Mesendoderm (in vitro differentiated cells): Measurements from ENCODE around the gene ABCC5.

Experiments used
- DNase-seq: peaks from one replicate; pipeline ENCODE4 v3.0.0; 2013
- H2AK5ac ChIP-seq: 2 replicates; pipeline ENCODE4 v1.6.1; 2013; ENCODE audit warnings: low read length, inconsistent platforms
- H2BK120ac ChIP-seq: 2 replicates; pipeline ENCODE4 v1.6.1; 2013; ENCODE audit warnings: low read depth, mild to moderate bottlenecking, low read length, moderate library complexity, mixed read lengths
- H2BK15ac ChIP-seq: replicated peaks from 2 replicates; pipeline ENCODE4 v1.6.1; 2013; ENCODE audit warnings: low read depth, mild to moderate bottlenecking, moderate library complexity
- H2BK5ac ChIP-seq: 2 replicates; pipeline ENCODE4 v1.6.1; 2013; ENCODE audit warnings: low read length, inconsistent platforms
- H3K18ac ChIP-seq: 2 replicates; pipeline ENCODE4 v1.6.1; 2013; ENCODE audit warnings: mild to moderate bottlenecking, low read length, mixed read lengths
- H3K23ac ChIP-seq: one replicate; pipeline ENCODE4 v1.6.1; 2013; ENCODE audit warnings: low read length
- H3K27ac ChIP-seq: 2 replicates; pipeline ENCODE4 v1.5.1; 2013; ENCODE audit warnings: low read depth, mild to moderate bottlenecking, inconsistent platforms, low read length, moderate library complexity
- H3K27me3 ChIP-seq: 2 replicates; pipeline ENCODE4 v1.6.1; 2013; ENCODE audit warnings: low read length, control low read depth, mild to moderate bottlenecking, inconsistent platforms; ENCODE audit not compliant: insufficient read depth, poor library complexity
- H3K36me3 ChIP-seq: 2 replicates; pipeline ENCODE4 v1.6.1; 2013; ENCODE audit warnings: low read length, inconsistent platforms; ENCODE audit not compliant: control insufficient read depth, insufficient read depth
- H3K4ac ChIP-seq: one replicate; pipeline ENCODE4 v1.6.1; 2013; ENCODE audit warnings: low read depth, mild to moderate bottlenecking, low read length, moderate library complexity
- H3K4me1 ChIP-seq: 2 replicates; pipeline ENCODE4 v1.6.1; 2013; ENCODE audit warnings: low read depth, low read length, inconsistent platforms; ENCODE audit not compliant: control insufficient read depth
- H3K4me2 ChIP-seq: 2 replicates; pipeline ENCODE4 v1.6.1; 2013; ENCODE audit warnings: low read length
- H3K4me3 ChIP-seq: 2 replicates; pipeline ENCODE4 v1.5.1; 2013; ENCODE audit warnings: mild to moderate bottlenecking, low read length
- H3K56ac ChIP-seq: one replicate; pipeline ENCODE4 v1.6.1; 2013; ENCODE audit warnings: low read length
- H3K79me1 ChIP-seq: 2 replicates; pipeline ENCODE4 v1.6.1; 2013; ENCODE audit warnings: low read length, inconsistent platforms
- H3K79me2 ChIP-seq: 2 replicates; pipeline ENCODE4 v1.6.1; 2013; ENCODE audit warnings: mild to moderate bottlenecking, low read length; ENCODE audit not compliant: control insufficient read depth, insufficient read depth
- H3K9ac ChIP-seq: 2 replicates; pipeline ENCODE4 v1.6.1; 2013; ENCODE audit warnings: low read length, inconsistent platforms
- H4K5ac ChIP-seq: one replicate; pipeline ENCODE4 v1.6.1; 2013; ENCODE audit warnings: low read length
- H4K8ac ChIP-seq: one replicate; pipeline ENCODE4 v1.6.1; 2013; ENCODE audit warnings: low read depth, mild to moderate bottlenecking, control low read depth, low read length, moderate library complexity
- WGBS: extraction: QIAGEN DNeasy Blood & Tissue Kit; methylation state at CpG from one replicate; pipeline ENCODE4 v1.1.7; 2013; ENCODE audit warnings: low lambda C conversion rate, missing lambda C conversion rate; ENCODE audit not compliant: insufficient coverage; ENCODE audit errors: extremely low coverage; 5-methylcytosine and 5-hydroxymethylcytosine counted together

ABCC5 gene

DNA sequence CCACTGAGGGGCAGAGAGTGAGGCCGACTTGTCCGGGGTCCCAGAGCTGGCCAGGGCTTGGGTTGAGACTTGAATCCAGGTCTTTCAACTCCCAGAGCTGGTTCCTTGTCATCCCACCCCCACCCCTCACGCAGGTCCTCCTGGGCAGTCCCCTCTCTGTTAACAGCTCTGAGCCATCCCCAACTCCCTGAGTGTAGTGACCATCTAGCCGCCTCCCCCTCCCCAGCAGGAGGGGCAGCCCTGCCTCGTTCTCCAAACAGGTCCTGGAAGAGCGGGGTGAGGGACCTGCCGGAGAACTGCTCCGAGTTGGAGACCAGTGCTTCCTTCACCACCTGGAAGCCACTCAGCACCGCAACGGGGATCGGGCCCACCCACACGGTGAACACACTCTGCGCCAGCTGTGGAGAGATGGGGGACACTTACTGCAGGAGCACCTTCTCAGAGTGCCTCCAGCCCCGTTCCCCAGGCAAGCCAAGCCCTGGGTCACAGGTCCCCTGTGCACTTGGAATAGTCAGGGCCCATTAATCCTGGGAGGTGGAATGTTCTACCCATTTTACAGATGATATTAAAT lies 108.6 kb downstream of the ABCC5 start:
- no peak overlapping the region for H3K27ac ChIP-seq
- no peaks in the 10 kb centered on the region for H3K79me1 ChIP-seq
- H3K23ac ChIP-seq: no peak overlapping the region
- H2AK5ac ChIP-seq: no peak overlapping the region
- no peak for DNase-seq
- no peak overlapping the region for H3K4me3 ChIP-seq
- no peaks in the 10 kb centered on the region for H3K36me3 ChIP-seq
- no peak overlapping the region for H4K8ac ChIP-seq
- no CpG with 5 or more reads among the region's 14 CpGs for WGBS
- no peaks in the 10 kb centered on the region for H3K79me2 ChIP-seq
- no peak overlapping the region for H3K4me2 ChIP-seq
- no peaks in the 10 kb centered on the region for H3K27me3 ChIP-seq
- H2BK15ac ChIP-seq: no peak overlapping the region
- H2BK5ac ChIP-seq: no peak overlapping the region
- no peak overlapping the region for H4K5ac ChIP-seq
- no peak overlapping the region for H2BK120ac ChIP-seq
- H3K56ac ChIP-seq: no peak overlapping the region
- no peak overlapping the region for H3K9ac ChIP-seq
- no peaks in the 10 kb centered on the region for H3K4me1 ChIP-seq
- no peak overlapping the region for H3K18ac ChIP-seq
- H3K4ac ChIP-seq: no peak overlapping the region

DNA sequence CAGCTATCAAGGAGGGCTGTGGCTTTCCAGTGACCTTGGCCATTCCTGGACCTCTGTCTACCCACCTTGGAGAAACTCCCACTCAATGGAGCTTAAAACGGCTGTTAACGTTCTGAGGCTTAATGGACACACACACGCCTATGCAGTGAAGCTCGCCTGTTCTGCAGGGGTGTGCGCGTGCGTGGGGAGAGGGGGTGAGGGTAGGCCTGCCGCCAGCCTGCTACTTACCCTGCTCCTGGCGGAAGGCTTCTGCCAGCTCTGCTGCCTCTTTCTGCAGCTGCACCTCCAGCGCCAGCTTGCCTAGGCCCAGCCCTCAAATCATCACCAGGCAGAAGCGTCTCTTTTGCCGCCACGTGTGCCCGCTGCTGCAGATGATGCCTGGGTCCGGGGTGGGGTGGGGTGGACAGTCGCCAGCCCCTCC lies 109.8 kb downstream of the ABCC5 start:
- no peak overlapping the region for H4K8ac ChIP-seq
- WGBS: no CpG with 5 or more reads among the region's 16 CpGs
- no peak overlapping the region for H3K4ac ChIP-seq
- H3K9ac ChIP-seq: no peak overlapping the region
- H3K4me2 ChIP-seq: no peak overlapping the region
- H4K5ac ChIP-seq: no peak overlapping the region
- no peak overlapping the region for H2BK120ac ChIP-seq
- no peaks in the 10 kb centered on the region for H3K79me2 ChIP-seq
- no peaks in the 10 kb centered on the region for H3K27me3 ChIP-seq
- H3K27ac ChIP-seq: no peak overlapping the region
- H3K23ac ChIP-seq: no peak overlapping the region
- H3K4me1 ChIP-seq: no peaks in the 10 kb centered on the region
- H3K4me3 ChIP-seq: no peak overlapping the region
- H3K79me1 ChIP-seq: no peaks in the 10 kb centered on the region
- no peaks in the 10 kb centered on the region for H3K36me3 ChIP-seq
- H2BK15ac ChIP-seq: no peak overlapping the region
- H2BK5ac ChIP-seq: no peak overlapping the region
- H3K56ac ChIP-seq: no peak overlapping the region
- no peak for DNase-seq
- no peak overlapping the region for H3K18ac ChIP-seq
- no peak overlapping the region for H2AK5ac ChIP-seq

- Histone ChIP-seq H2BK15ac (no peak overlapping the region), H3K79me1 (no peaks in the 10 kb centered on the region), H2BK120ac (no peak overlapping the region), H3K9ac (no peak overlapping the region), H3K56ac (no peak overlapping the region), H3K27ac (no peak overlapping the region), H3K4me1 (no peaks in the 10 kb centered on the region), H3K79me2 (no peaks in the 10 kb centered on the region), H3K4ac (no peak overlapping the region), H3K27me3 (no peaks in the 10 kb centered on the region), H3K36me3 (no peaks in the 10 kb centered on the region), H2AK5ac (no peak overlapping the region), H2BK5ac (no peak overlapping the region), H4K8ac (no peak overlapping the region), H3K4me2 (no peak overlapping the region), H3K4me3 (no peak overlapping the region), H3K23ac (no peak overlapping the region), H3K18ac (no peak overlapping the region), H4K5ac (no peak overlapping the region)
- WGBS: no CpG with 5 or more reads among the region's 6 CpGs
- no peak for DNase-seq
Observed at GRCh38 chr3:183907176-183907575, 110.5 kb downstream of the ABCC5 start.

DNA sequence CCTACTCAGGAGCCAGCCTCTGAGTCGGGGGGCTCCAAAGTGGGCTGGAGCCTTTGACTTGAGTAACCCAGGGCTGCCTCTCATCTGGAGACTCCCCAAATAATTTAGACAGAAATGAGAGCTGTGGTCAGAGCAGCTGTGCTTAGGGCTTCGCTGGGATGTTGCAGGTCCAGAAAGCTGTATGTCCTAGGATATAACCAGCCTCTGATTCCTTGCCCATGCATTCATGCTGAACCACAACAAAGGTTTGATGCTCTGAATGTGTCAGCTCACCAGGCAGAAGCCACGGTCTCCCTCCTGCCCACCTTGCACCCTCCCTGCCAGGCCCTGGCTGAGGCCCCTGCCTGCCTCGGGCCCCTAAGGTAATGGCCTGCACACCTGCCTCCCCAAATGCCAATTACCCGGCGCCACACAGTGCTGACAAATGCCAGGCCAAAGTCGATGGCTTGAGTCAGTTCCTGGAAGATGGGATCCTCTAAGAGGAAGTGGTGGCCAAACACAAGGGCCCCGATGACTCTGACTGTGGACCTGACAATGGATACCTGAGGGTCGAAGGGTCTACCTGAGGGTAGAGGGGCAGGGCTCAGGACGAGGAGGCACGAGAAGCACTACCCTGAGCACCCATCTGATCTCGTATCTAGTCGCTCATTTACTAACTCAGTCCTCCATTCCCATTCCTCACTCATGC lies 111.3 kb downstream of the ABCC5 start:
- no peak overlapping the region for H3K56ac ChIP-seq
- H3K4me1 ChIP-seq: no peaks in the 10 kb centered on the region
- no CpG with 5 or more reads among the region's 13 CpGs for WGBS

GRCh38 chr3:183904833-183905780 lies 112.6 kb downstream of the ABCC5 start:
- Histone ChIP-seq H3K56ac (no peak overlapping the region), H2BK120ac (no peak overlapping the region), H3K4me2 (no peak overlapping the region), H2BK5ac (no peak overlapping the region), H3K27ac (no peak overlapping the region), H3K4me3 (no peak overlapping the region), H3K18ac (no peak overlapping the region), H3K36me3 (no peaks in the 10 kb centered on the region), H4K5ac (no peak overlapping the region), H3K9ac (no peak overlapping the region), H2BK15ac (no peak overlapping the region), H2AK5ac (no peak overlapping the region), H3K4ac (no peak overlapping the region), H3K79me2 (no peaks in the 10 kb centered on the region), H4K8ac (no peak overlapping the region), H3K4me1 (no peaks in the 10 kb centered on the region), H3K27me3 (no peaks in the 10 kb centered on the region), H3K23ac (no peak overlapping the region), H3K79me1 (no peaks in the 10 kb centered on the region)
- no peak for DNase-seq
- WGBS: no CpG with 5 or more reads among the region's 14 CpGs

More for the DNA sequence above, 111.3 kb downstream of the ABCC5 start:
- Histone ChIP-seq H3K9ac (no peak overlapping the region), H2BK5ac (no peak overlapping the region), H3K4ac (no peak overlapping the region), H3K4me2 (no peak overlapping the region), H2AK5ac (no peak overlapping the region), H3K79me1 (no peaks in the 10 kb centered on the region), H3K4me3 (no peak overlapping the region), H3K18ac (no peak overlapping the region), H3K23ac (no peak overlapping the region), H3K27ac (no peak overlapping the region), H3K36me3 (no peaks in the 10 kb centered on the region), H2BK120ac (no peak overlapping the region), H4K5ac (no peak overlapping the region), H4K8ac (no peak overlapping the region), H3K79me2 (no peaks in the 10 kb centered on the region), H3K27me3 (no peaks in the 10 kb centered on the region), H2BK15ac (no peak overlapping the region)
- no peak for DNase-seq
